GM21447 (cell line): ENCODE measurements around the gene NR2F1-AS1.

Experiments
- ATAC-seq: cut with Tn5 transposase; IDR thresholded peaks from one replicate; pipeline ENCODE4 v1.9.1; 2021; ENCODE audit not compliant: unreplicated experiment

Gene NR2F1-AS1

DNA sequence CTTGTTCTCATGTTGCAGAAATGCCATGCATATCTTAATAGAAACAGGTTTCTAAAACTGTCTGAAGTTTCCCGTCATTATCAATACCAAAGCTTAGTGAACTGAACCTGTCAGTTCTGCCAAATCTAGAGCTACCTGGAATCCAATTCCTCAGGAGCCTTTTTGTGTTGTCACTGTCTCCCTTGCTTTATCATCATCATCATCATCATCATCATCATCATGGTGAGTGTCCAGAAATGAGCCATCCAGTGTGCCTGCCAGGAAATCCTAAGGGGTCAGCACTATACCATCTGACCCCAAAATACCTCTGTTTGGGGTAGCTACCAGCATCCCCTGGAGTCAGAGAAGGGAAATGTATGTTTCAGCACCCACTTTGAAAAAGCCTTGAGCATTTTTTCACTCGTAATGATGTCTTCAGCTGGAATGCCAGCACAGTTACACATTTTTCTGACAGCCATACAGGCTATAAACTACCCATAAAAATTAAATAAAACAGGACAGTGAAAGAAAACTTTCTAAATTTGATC lies 150.3 kb downstream of the NR2F1-AS1 start:
- no peak for ATAC-seq

DNA sequence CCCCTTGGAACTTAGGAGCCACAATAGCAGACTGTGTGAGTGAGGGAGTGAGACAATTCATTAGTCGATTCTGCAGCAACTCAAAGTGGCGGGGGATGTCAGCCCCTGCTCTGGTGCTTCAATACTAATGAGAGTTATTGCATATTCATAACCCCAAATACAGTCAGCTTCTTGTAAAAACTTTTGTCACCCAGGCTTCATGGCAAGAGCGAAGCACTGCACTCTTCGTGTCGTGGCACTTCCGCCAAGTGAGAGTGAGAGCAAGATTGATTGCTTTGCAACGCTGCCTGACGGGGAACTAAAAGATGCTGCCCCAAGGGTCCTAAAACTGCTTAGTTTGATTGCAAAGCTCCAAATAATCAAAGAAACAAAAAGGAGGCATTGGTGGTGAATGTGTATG lies 150.9 kb downstream of the NR2F1-AS1 start:
- ATAC-seq = no peak

DNA sequence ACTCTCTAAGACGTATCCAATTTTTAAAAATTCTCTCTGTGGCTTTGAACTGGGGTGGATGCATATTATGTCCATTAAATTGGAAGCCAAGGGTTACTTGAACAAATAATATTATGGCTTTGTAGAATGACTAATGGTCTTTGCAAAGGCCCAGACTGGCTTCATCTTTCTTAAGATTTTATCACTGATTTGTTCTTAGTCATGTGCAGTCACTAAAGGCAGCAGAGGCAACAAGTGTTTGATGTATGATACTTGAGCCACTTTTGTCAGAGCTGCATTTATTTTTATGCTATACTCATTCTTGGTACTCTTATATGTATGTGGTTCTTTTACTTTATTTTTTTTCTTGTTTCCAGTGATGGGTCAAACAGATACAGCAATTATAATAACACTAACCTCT lies 152.2 kb downstream of the NR2F1-AS1 start:
- ATAC-seq = no peak

DNA sequence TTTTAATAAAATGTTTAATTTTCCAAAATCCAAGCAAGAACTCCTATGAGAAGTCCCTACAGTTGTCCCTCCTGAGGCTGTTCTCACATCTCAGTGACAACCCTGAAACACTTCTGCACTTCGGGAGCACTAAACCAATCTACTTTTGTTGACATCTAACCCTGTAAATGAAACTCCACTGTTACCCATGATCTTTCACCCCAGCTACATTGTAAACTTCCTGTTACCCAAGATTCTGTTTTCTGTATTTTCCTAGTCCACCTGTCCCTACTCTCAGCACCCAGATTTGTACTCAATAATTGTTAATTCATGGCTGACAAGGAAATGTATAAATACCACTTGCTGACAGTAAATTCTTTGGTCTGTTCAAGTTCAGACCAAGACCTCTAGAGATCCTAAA lies 153.7 kb downstream of the NR2F1-AS1 start:
- no peak for ATAC-seq

DNA sequence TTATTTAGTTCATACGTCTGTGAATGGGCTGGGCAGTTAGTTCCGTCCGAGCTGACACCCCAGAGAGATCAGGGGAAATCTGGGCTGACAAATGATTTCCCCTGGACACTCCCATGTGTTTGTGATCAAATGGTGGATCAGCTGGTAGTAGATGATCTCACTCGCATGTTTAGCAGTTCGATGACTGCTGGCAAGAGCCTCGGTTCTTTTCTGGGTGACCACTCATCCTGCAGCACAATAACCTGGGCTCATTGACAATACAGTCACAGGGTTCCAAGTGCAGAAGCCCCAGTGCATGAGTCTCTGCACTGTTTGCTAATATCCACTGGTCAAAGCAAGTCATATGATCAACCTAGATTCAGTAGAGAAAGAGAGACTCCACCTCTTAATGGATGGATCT lies 155.9 kb downstream of the NR2F1-AS1 start:
- ATAC-seq = no peak

DNA sequence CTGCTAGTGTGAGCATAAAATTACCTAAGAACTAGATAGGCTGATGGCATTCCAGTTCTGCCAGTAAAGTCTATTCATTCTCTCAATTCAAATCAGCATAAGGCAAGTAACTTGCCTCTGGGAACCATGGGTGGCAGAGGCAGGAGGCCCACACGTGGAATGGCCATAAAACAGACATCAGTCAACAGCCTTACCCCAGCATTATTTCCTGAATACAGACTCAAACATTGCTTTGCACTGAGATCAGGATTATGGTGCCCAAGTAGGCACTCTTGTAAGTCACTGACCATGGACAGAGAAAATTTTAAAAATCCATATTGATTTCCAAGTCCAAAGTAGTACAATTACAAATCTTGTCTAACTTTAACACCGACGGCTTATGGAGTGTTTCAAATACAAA lies 157.7 kb downstream of the NR2F1-AS1 start:
- ATAC-seq = no peak

DNA sequence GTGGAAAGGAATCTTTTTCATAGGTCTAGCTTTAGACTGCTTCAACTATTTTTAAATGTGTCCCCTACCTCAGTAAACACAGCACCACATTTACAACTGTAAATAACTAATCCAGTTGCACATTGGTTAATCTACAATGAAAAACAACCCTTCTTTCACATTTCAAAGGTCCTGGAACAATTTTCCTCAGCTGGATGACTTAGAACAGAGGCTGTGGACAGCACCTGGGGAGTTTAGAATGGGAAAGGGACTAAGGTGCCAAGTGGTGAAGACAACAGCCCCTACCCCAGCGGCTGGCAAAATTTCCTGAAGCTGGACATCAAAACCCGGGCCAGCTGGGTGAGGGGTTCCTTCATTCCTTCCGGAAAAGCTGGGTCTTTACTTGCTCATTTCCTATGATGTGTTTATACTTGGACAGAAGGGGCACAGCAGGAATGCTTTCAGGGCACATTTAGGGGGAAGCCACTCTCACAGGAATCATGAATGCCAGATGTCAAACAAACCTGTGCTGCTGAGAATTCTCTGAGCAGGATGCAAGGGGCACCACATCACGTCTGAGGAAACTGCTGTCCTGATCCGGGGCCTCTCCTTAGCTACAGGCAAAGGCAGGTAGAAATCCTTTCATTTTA lies 158.3 kb downstream of the NR2F1-AS1 start:
- ATAC-seq = no peak

DNA sequence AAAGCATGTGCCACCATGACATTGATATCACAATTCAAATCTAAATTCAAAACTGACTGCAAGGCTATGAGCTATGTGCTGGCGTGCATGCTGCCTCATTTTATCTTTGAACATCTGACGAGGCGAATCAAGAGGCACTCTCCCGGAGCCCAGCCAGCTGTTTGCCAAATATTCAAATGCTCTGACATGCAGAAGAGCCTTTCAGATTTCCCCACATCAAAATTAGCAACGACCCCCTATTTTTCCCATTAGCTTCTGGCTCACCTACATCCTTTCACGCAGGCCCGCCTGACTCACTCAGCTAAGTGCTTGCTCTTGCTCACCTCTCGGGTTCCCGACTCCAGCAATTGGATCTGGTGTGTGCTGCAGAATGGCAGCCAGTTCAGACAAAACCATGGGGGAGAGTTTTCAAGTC lies 159.0 kb downstream of the NR2F1-AS1 start:
- ATAC-seq = no peak

DNA sequence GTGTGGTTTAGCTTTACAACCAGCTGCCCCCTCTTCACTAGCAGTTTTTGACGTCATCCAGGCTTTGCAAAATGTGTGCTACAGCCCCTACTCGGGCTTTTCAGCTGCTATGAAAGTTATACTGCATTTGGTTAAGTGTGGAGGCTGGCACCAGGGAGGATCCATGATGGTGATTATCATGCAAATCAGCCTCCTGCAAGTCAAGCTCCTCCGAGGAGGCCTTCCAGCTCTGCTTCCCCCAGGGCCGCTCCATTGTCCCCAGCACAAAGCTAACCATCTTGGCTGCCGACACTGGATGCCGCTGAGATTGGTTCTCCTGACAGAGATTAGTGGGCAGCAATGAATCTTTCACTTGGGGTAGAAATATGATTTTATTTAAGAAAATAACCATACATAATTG lies 159.6 kb downstream of the NR2F1-AS1 start:
- ATAC-seq = no peak

DNA sequence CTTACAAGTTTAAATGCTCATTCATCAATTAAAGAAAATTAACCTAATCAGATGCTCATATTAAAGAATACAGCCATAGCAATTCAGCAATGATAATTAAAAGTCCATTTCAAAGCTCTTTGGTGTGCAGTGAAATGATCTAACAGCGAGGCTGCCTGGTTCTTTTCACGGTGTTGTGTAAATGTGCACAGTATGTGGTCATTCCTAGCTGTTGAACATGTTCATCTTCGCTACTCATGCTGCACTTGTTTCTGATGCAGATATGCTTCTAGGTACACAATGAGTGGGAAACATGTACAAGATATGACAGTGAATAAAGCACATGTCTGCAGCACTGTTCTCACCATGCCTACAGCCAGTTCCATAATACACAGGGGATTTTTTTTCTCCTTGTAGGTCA lies 163.5 kb downstream of the NR2F1-AS1 start:
- no peak for ATAC-seq

DNA sequence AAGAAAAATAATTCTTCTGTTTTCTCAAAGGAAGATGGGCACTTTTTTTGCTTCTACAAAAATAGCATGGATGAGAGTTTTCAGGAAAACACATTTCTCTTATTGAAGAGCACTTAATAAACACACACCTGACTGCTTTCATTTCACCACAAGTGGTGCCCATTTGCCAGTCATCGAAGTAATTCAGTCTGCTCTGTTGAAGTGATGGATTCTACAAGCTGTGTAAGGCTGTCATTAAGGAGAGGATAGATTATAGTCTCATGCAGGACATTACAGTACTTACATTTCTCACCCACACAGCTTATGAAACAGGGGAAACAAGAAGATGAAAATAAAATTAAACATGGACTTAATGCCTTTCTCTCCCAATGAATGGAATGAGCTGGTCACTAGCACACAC lies 165.2 kb downstream of the NR2F1-AS1 start:
- ATAC-seq = no peak

DNA sequence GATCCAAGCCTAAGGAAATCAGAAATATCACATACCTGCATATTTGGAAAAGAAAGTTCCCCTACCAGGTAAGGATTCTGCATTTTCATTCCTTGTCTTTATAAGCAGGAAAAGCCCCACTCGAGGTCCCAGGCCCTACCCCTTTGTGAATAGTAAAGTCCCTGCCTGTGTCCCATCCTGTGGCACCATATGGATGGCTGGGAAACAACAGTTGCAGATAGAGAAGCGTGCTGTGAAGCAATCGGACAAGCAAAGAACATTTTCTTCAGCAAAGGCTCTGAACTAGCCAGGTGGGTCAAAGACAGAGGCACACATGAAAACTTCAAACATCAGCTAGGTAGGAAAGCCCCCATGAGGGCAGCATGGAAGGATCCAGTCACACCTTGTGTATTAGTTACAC lies 169.3 kb downstream of the NR2F1-AS1 start:
- no peak for ATAC-seq

DNA sequence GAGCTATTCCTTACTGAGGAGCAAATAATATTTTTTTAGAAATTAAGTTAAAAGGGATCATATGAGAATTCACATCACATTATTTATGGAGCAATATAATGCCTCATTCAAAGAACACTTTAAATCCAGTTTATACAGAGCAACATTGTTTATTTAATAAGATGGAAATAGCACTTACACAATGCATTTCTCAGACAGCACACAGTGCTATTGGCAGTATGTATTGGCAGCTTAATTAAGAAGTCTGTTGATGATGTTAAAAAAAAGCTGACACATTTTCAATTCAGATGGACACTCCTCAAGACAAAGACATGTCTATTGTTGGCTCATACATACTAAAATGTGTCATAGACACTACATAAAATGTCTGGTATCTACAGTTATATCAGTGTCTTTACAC lies 171.3 kb downstream of the NR2F1-AS1 start:
- ATAC-seq = no peak

DNA sequence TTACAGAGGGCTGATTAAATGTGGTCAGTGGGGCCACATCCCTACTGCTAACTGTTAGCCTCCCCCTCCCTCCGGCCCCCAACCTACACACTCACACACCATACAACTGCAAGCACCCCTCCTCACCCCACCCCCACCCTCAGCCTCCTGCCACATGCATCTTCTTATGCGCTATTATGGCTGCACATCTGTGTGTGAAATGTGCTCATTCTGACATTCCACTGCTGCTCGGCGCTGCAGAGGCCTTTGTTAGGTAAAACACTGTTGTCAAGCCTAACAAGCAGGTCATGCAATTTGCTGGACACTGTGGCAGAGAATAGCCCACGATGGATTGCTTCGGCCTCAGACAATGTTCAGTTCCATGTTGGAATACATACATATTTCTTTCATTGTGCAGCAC lies 173.6 kb downstream of the NR2F1-AS1 start:
- no peak for ATAC-seq

DNA sequence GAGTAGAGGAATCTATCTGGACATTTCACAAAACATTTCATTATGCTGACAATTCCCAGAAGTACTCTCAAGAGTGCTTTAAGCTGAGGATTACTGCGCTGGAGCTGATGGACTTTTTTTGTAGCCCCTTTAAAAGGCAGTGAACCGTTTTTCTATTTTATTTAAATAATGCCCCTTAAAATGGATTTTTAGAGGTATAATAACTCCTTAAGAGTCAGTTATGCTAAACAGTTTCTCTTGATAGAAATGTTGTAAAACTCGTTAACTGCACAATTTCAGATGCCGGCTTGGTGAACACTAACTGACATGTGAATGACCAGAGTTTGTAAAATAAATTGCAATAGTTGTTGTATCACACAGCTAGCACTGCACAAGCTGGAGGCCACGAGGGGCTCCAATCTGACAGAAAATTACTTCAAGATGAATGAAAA lies 174.0 kb downstream of the NR2F1-AS1 start:
- no peak for ATAC-seq

DNA sequence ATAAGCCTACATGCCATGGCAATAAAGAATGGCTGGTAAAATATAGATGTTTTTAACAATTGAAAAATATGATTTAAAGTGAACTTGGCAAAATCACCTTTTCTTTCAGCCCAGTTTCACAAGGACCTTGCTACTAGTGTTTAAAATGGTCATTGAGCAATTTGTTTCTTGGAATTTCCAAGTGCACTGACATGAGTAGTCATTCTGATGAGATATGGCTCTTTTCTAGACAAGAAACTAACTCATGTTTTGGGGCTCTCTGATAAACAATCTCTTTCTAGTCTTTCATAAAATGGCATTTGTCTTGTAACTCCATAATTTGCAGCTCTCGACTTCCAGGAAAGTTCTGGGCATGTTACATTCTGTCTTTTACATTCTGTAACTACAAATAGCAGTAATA lies 176.8 kb downstream of the NR2F1-AS1 start:
- ATAC-seq = no peak

DNA sequence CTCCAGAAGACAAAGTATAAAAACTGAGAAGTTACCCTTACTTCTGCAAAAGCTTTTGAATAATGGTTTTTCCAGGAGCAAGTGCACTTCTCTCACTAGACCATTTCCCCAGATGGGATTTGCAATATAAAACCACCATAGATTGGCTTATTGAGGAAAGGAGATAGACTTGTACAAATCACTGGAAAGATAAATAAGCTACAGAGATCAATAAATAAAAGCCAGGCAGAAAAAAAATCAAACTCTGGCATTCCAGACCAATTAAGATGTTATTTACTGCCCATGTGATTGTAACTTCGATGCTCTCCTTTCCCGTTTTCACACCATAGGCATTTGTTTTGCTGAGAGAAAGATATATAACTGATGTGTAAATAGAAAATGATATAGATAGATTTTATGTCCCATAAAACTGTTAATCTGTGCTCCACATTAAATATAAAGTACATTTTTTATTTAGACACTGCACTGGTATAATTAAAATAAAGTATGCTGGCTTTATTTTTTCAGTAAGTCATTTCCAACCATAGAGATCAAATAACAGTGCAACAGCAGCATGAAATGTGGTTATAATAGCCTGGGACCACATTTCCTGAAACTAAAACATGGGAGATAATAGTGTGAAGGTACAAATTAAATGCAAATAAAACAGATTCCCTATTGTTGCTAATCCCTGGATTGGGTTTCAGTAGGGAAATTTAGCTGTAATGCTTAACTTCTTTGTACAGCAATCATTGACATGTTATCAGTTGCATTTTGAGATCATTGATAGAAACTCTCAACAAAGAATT lies 177.7 kb downstream of the NR2F1-AS1 start:
- no peak for ATAC-seq

DNA sequence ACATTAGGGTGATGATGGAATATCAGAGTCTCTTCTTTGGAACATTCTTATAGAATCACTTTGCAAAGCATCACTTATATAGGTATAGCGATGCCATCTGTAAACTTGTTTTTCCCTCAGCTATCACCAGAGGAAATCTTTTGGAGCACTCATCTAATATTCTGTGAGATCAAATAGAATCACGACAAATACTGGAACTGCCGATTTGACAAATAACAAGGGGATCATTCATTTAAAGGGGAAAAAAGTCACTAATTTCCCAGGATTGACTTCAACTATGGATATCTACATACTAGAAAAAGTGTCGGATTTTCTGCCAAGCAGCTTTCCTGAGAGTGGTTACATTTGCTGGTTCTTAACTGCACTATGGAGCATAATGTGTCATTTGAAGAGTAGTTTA lies 178.6 kb downstream of the NR2F1-AS1 start:
- ATAC-seq = no peak

DNA sequence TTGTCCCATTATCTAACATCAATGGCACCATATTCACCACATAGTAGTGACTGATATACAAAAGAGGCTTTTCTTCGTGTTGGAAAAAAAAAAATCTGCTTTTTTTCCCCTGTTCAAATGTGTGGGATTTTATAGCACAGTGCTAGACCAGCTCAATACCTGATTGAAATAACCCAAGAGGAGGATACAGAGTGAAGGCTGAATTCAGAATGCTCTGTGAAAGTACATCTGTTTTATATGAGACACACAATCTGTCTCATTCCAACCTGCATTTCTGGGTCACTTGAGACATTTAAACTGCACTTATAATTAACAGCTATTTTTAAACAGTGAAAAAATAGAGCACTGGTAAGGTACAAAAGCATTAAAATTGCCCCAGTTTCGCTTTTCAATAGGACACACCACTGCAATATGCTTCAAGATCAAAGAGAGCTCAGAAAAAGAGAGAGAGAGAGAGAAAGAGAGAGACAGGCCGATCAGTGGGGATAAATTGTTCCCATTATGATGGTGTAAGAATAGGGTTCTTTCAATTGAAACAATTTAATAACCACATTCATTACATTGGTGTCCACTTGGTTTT lies 179.3 kb downstream of the NR2F1-AS1 start:
- no peak for ATAC-seq

DNA sequence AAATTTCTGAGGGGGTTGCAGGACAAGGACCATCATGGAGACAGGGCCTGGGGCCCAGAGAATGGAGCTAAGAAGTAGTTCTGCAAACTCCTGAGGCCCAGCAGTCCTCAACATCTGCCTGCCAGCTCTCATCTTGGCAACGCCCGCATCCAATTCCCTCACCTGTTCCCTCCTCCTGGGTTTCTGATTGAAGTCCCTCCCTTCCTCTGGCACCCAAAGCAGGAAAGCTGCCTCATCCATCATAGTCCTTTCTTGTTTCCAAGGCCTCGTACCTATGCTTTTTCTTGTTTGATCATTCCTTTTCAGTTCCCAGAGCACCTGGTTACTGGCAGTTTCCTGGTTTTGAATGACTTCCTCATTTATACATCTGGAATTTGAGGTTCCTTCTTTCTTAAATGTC lies 181.3 kb downstream of the NR2F1-AS1 start:
- ATAC-seq = no peak

DNA sequence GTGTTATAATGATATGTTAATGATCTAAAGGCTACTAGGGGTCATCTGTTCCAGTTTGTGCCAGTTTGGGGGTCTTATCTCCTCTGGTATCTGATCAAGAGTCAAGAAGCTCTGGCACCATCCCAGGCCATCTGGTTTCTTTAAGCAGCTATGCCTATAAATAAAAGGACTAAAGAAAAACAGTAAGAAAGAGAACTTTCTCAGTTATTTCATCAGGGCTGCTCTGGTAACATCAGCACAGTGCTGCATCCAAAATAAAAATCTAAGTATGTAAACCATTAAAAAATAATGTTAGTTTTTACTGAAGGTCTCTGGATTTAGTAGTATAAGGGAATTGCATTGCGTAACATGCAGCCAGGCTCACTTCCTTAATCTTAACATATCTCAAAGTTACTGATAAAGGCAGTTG lies 185.0 kb downstream of the NR2F1-AS1 start:
- ATAC-seq = no peak

DNA sequence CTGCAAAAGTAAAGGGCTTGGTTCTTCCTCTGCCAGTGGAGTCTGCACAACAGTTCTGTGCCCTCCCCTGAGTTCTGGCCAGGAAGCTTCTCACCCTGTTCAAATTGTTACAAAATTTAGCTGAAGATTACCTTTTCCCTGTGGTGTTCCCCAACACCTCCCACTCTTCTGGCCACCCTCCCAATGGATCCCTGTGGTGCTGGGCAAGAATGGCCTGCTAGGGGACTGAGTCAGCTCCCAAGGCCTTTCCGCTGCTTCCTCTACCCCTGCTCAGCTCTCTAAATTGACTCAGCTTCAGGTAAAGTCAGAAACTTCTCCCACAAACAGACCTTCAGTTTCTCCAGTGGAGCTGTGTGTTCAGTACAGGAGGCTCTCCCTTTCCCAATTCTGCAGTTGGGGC lies 186.0 kb downstream of the NR2F1-AS1 start:
- no peak for ATAC-seq
